Transverse colon (tissue), 4 donors: ENCODE results near the gene SSC5D. TPM values are rescaled to one million over a fixed set of nuclear protein-coding genes. Genes with fewer than 3 reads are reported as not detected.

ENCODE experiments used
- DNase-seq: peaks from one replicate; pipeline ENCODE4 v3.0.0-alpha.2; 2019
- H3K27ac ChIP-seq, 4 donors: fragments of 200-600 bp; sonication (generic); 2 replicates each; pipeline ENCODE4 v1.5.1; 2016 to 2018; ENCODE audit warnings: inconsistent platforms in 4 of 4
- H3K27me3 ChIP-seq: fragments of 200-600 bp; sonication (generic); 2 replicates; pipeline ENCODE4 v1.5.1; 2017; ENCODE audit warnings: inconsistent platforms
- H3K36me3 ChIP-seq, 4 donors: fragments of 200-600 bp; sonication (generic); 2 replicates each; pipeline ENCODE4 v1.5.1; 2017 to 2019; ENCODE audit warnings: inconsistent platforms in 4 of 4
- H3K4me1 ChIP-seq, 4 donors: fragments of 200-600 bp; sonication (generic); 2 replicates each; pipeline ENCODE4 v1.5.1; 2017 to 2020; ENCODE audit warnings: inconsistent platforms in 4 of 4
- H3K4me3 ChIP-seq, 4 donors: fragments of 200-600 bp; sonication (generic); 1 replicate in 1 of 4; 2 replicates in 3 of 4; pipeline versions ENCODE4 v1.5.1 to v1.6.1; 2017 to 2019; ENCODE audit warnings: inconsistent platforms in 4 of 4
- H3K9me3 ChIP-seq, 2 donors: fragments of 200-600 bp; sonication (generic); 2 replicates each; pipeline ENCODE4 v1.5.1; 2017 to 2019; ENCODE audit warnings: inconsistent platforms in 2 of 2
- EP300 ChIP-seq: sonication (generic); formaldehyde crosslinking; IDR thresholded peaks from one replicate; pipeline ENCODE4 v1.6.1; 2017; ENCODE audit warnings: antibody characterized with exemption, low read depth
- POLR2A ChIP-seq: fragments of 450-650 bp; IDR thresholded peaks from one replicate; pipeline ENCODE4 v1.6.1; 2016; ENCODE audit warnings: antibody characterized with exemption, mild to moderate bottlenecking, moderate library complexity
- POLR2AphosphoS5 ChIP-seq, 3 donors: sonication (generic); formaldehyde crosslinking; IDR thresholded peaks; one replicate each; pipeline ENCODE4 v1.6.1; 2016; ENCODE audit warnings: antibody characterized with exemption in 3 of 3
- WGBS, 2 donors: methylation state at CpG; one replicate each; pipeline ENCODE4 v1.1.5; 2018; ENCODE audit warnings: low coverage in 1 of 2; 5-methylcytosine and 5-hydroxymethylcytosine counted together
- in situ Hi-C, 4 donors: fragments of 200-750 bp; cut with MboI; loops; one replicate each; pipeline versions ENCODE4 v1.15.0 to v1.15.1; 2017; ENCODE audit warnings: low sequenced_read_pairs in 3 of 4, low pct_ligation_motif_present in 1 of 4, low pct_unique_long_range_greater_than_20kb in 1 of 4
- intact Hi-C: fragments of 100-400 bp; cut with DNase I; formaldehyde crosslinking; loops from one replicate; pipeline ENCODE4 v1.15.1; 2023; ENCODE audit warnings: low total_unique reads
- total RNA-seq, 4 donors: library from RNA; depleted of rRNA; stranded (reverse); fragments of >200 nt; gene quantifications; one replicate each; pipeline ENCODE4 v1.1.0, GENCODE V29; 2016
- TF ChIP-seq, protein P1 (sequence below), 5 experiments: fragments of 200-600 bp in 3 of 5; fragments of 450-650 bp in 2 of 5; sonication (generic) in 3 of 5; IDR thresholded peaks; 1 replicate in 2 of 5; 2 replicates in 3 of 5; pipeline ENCODE4 v1.5.1; 2016 to 2017; ENCODE audit warnings: antibody characterized with exemption in 5 of 5, inconsistent platforms in 3 of 5, mild to moderate bottlenecking in 2 of 5, moderate library complexity in 1 of 5

Gene SSC5D
- total RNA-seq, 4 donors from 2014 or later = 3.4 to 41.2 (median 11.1) TPM

DNA sequence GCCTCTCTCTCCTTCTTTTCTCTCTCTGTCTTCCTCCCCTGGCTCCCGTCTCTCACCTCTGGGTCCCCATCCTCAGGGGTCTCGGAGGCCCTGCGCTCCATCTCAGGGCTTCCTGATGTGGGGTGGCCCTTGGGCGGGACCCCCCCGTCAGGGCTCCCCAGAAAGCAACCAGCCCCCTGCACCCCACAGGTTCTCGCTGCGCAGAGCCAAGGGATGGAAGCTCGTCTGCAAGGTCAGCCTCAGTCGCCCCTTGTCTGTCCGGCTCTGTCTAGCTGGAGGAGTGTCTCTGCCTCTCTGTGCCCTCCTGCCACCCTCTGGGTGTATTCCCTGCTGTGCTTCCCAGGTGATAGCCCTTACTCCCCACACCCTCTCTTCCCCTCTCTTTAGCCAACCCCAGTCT lies 57.2 kb downstream of the SSC5D start, which contains the start of gene SBK3:
Gene SBK3, minus strand, starts transcription at position 101 of the 400 bp plus-strand sequence. Its CDS starts 0 bp downstream, at position 101.
- intact Hi-C loops (no loop called here), in situ Hi-C loops (no loop called here)
- 83% methylated on average over 10 of the region's 10 CpGs; no CpG with 5 or more reads in 1 of the 2 donors for WGBS, 2 donors
- Histone ChIP-seq H3K36me3 (no peaks in the 10 kb centered on the region), H3K9me3 (no peaks in the 10 kb centered on the region), H3K27ac (peak within 1 kb of the TSS; percentile 56 to 67 (median 62)), H3K4me3 (no peak within 1 kb of the TSS), H3K4me1 (peaks cover 0 to 11% (median 7%) of the 10 kb centered on the region in 4 donors), H3K27me3 (peaks cover 21% of the 10 kb centered on the region)
- TF ChIP-seq, protein P1, sequence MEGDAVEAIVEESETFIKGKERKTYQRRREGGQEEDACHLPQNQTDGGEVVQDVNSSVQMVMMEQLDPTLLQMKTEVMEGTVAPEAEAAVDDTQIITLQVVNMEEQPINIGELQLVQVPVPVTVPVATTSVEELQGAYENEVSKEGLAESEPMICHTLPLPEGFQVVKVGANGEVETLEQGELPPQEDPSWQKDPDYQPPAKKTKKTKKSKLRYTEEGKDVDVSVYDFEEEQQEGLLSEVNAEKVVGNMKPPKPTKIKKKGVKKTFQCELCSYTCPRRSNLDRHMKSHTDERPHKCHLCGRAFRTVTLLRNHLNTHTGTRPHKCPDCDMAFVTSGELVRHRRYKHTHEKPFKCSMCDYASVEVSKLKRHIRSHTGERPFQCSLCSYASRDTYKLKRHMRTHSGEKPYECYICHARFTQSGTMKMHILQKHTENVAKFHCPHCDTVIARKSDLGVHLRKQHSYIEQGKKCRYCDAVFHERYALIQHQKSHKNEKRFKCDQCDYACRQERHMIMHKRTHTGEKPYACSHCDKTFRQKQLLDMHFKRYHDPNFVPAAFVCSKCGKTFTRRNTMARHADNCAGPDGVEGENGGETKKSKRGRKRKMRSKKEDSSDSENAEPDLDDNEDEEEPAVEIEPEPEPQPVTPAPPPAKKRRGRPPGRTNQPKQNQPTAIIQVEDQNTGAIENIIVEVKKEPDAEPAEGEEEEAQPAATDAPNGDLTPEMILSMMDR (IDR thresholded peaks at IDR 0.05) = no peak
- TF ChIP-seq POLR2A (no peak), POLR2AphosphoS5 (IDR thresholded peaks at IDR 0.05) (no peak), EP300 (no peak)
- DNase-seq = no peak

DNA sequence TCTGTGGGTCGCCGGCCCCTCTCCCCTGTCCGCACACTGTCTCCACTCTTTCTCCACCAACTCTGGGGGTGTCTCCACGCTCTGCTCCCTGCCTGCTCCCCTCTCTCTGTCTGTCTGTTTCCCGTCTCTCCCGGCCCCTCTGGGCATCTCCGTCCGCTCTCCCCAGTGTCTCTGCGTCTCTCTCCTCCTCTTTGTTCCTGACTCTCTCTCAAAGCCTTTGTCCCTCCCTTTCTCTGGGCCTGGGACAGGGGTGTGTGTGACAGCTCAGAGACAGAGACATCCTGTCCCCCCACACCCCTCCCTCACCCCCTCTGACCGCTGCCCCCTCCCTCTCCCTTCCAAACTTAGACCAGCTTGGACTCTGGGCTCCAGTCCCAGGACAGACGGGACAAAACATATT lies 57.8 kb downstream of the SSC5D start:
- in situ Hi-C loops (no loop called here), intact Hi-C loops (no loop called here)
- 73% methylated on average over 11 of the region's 11 CpGs; no CpG with 5 or more reads in 1 of the 2 donors for WGBS, 2 donors
- no peak for DNase-seq
- Histone ChIP-seq H3K4me3 (no peak overlapping the region), H3K4me1 (peaks cover 0 to 11% (median 7%) of the 10 kb centered on the region in 4 donors), H3K9me3 (no peaks in the 10 kb centered on the region), H3K27ac (peak overlapping the region in 3 of 4 donors; percentile 56 to 62 (median 61)), H3K36me3 (no peaks in the 10 kb centered on the region), H3K27me3 (peaks cover 21% of the 10 kb centered on the region)
- TF ChIP-seq, protein P1 (IDR thresholded peaks at IDR 0.05) = no peak
- TF ChIP-seq POLR2AphosphoS5 (IDR thresholded peaks at IDR 0.05) (no peak), EP300 (no peak), POLR2A (no peak)

DNA sequence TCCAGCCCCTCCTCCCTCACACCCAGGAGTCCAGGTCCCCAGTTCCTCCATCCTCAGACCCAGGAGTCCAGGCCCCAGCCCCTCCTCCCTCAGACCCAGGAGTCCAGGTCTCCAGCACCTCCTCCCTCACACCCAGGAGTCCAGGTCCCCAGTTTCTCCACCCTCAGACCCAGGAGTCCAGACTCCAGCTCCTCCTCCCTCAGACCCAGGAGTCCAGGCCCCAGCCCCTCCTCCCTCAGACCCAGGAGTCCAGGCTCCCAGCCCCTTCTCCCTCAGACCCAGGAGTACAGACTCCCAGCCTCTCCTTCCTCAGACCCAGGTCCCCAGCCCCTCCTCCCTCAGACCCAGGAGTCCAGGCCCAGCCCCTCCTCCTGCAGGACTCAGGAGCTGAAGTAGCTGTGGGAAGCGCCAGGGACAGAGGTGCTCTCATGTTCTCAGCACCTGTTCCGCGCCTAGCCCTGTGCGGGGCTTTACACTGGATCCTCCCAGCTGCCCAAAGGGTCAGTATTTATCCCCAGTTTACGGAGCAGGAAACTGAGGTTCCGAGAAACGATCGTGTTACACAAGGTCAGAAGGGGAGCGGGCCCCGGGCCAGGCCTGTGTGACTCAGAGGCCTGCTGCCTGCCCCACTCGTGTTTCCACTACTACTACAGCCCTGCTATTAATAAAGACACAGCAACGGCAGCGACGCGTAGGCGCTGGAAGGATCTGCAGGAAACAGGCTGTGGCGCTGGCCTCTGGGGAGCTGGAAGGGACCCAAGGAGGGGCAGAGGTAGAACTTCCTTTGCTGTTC lies 58.8 kb downstream of the SSC5D start:
- intact Hi-C loops = no loop called here
- TF ChIP-seq POLR2AphosphoS5 (IDR thresholded peaks at IDR 0.05) = peak in 2 of 3 donors; percentile 30 to 43
- TF ChIP-seq EP300 = no peak
- H3K27me3 ChIP-seq = peaks cover 21% of the 10 kb centered on the region

DNA sequence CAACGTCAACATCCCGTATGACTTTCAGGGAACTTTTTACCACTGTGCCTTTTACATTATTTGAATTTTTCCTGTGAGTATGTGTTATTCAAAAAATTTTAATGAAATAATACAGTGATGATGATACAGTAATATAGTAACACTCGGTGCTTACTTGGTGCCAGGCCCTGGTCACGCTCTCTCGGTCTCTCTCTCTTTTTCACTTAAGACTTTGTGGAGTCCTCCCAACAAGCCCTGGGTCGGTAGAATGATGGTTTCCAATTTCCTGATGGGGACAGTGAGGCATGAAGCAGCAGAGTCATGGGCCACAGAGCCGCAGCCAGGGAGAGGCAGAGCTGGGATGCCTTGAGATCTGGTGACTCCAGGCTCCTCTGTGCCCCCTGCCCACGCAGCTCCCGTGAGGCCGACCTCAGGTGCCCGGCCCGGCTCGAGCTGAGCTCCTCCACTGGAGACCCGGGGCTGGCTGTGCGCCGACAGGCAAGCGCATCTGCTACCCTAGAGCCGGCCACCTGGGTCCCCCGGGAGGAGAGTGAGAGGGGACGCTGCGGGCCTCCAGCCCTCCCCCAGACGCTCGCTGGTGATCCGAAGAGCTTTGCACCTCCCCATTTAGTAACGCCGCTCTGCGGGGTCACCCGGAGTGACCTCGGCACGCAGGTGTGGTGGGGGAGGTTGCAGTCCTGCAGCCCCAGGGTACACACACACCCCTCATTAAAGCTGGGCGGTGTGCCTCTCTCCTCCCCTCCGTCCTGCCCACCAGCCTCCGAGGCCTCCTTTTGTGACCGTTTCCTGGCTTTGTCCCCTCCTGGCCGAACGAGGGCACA lies 61.5 kb downstream of the SSC5D start:
- WGBS, 2 donors = 23 to 35% methylated on average over 2 to 29 of the region's 36 CpGs
- intact Hi-C loops = no loop called here
- DNase-seq = peak; percentile 19
- Histone ChIP-seq H3K4me1 (peaks cover 0 to 11% (median 7%) of the 10 kb centered on the region in 4 donors), H3K36me3 (no peaks in the 10 kb centered on the region), H3K27me3 (peaks cover 21% of the 10 kb centered on the region), H3K9me3 (no peaks in the 10 kb centered on the region), H3K27ac (peak overlapping the region in 2 of 4 donors; percentile 21 to 44), H3K4me3 (peak overlapping the region in 2 of 4 donors; percentile 5 to 17)
- in situ Hi-C loops = no loop called here
- no peak for TF ChIP-seq EP300
- no peak for TF ChIP-seq POLR2A
- TF ChIP-seq, protein P1 (IDR thresholded peaks at IDR 0.05) = no peak
- no peak for TF ChIP-seq POLR2AphosphoS5 (IDR thresholded peaks at IDR 0.05)

More for the DNA sequence above, 58.8 kb downstream of the SSC5D start:
- WGBS, 2 donors = 15 to 56% methylated on average over 5 to 17 of the region's 17 CpGs
- Histone ChIP-seq H3K36me3 (no peaks in the 10 kb centered on the region), H3K4me3 (no peak overlapping the region), H3K9me3 (no peaks in the 10 kb centered on the region), H3K4me1 (peaks cover 0 to 11% (median 7%) of the 10 kb centered on the region in 4 donors), H3K27ac (peak overlapping the region; percentile 56 to 67 (median 62))
- peak; percentile 55 for DNase-seq
- in situ Hi-C loops = no loop called here
